Astrocyte (in vitro differentiated cells and primary cell): ENCODE data around the gene TIMELESS. TPM values are rescaled to one million over a fixed set of nuclear protein-coding genes. Genes with fewer than 3 reads are reported as not detected.

Experiments
- DNase-seq: peaks from one replicate; pipeline ENCODE4 v3.0.0-alpha.2; 2010; ENCODE audit warnings: low read depth
- FAIRE-seq: peaks from 2 replicates; lab custom pipeline; 2011; peaks lifted over from hg19 to GRCh38; lab: Jason Lieb, UNC
- H2AFZ ChIP-seq: 2 replicates; pipeline ENCODE4 v1.6.0; 2012; ENCODE audit warnings: low read depth, low read length, inconsistent platforms
- H3K27ac ChIP-seq: 2 replicates; pipeline ENCODE4 v1.5.1; 2011; ENCODE audit warnings: low read depth, low read length, inconsistent platforms
- H3K27me3 ChIP-seq: 2 replicates; pipeline ENCODE4 v1.6.0; 2011; ENCODE audit warnings: low read length, inconsistent platforms; ENCODE audit not compliant: insufficient read depth
- H3K36me3 ChIP-seq: 2 replicates; pipeline ENCODE4 v1.5.1; 2011; ENCODE audit warnings: low read length, inconsistent platforms; ENCODE audit not compliant: insufficient read depth
- H3K4me1 ChIP-seq: 2 replicates; pipeline ENCODE4 v1.5.1; 2011; ENCODE audit warnings: low read length, inconsistent platforms; ENCODE audit not compliant: insufficient read depth
- H3K4me2 ChIP-seq: 2 replicates; pipeline ENCODE4 v1.6.0; 2012; ENCODE audit warnings: low read length, inconsistent platforms
- H3K4me3 ChIP-seq: 2 replicates; pipeline ENCODE4 v1.5.1; 2011; ENCODE audit warnings: low read depth, mild to moderate bottlenecking, low read length, inconsistent platforms; ENCODE audit not compliant: insufficient read depth
- H3K79me2 ChIP-seq: 2 replicates; pipeline ENCODE4 v1.6.0; 2012; ENCODE audit warnings: mild to moderate bottlenecking, low read length, inconsistent platforms; ENCODE audit not compliant: insufficient read depth
- H3K9ac ChIP-seq: 2 replicates; pipeline ENCODE4 v1.6.0; 2012; ENCODE audit warnings: mild to moderate bottlenecking, low read length, inconsistent platforms
- H3K9me3 ChIP-seq: 2 replicates; pipeline ENCODE4 v1.5.1; 2012; ENCODE audit warnings: low read depth, mild to moderate bottlenecking, low read length, inconsistent platforms; ENCODE audit not compliant: insufficient read depth
- H4K20me1 ChIP-seq: 2 replicates; pipeline ENCODE4 v1.6.0; 2012; ENCODE audit warnings: low read length, inconsistent platforms; ENCODE audit not compliant: insufficient read depth
- H3K27ac Mint-ChIP-seq: one replicate; pipeline ENCODE4 v1.8.0; 2021; ENCODE audit warnings: mild to moderate bottlenecking, mixed read lengths; ENCODE audit not compliant: unreplicated experiment
- H3K27me3 Mint-ChIP-seq: one replicate; pipeline ENCODE4 v1.8.0; 2021; ENCODE audit warnings: low read depth, mixed read lengths; ENCODE audit not compliant: unreplicated experiment
- H3K36me3 Mint-ChIP-seq: one replicate; pipeline ENCODE4 v1.8.0; 2021; ENCODE audit warnings: low read depth, mixed read lengths; ENCODE audit not compliant: unreplicated experiment
- H3K4me1 Mint-ChIP-seq: one replicate; pipeline ENCODE4 v1.8.0; 2021; ENCODE audit warnings: low read depth, mixed read lengths; ENCODE audit not compliant: unreplicated experiment
- H3K4me3 Mint-ChIP-seq: one replicate; pipeline ENCODE4 v1.8.0; 2021; ENCODE audit warnings: mild to moderate bottlenecking, moderate library complexity, mixed read lengths; ENCODE audit not compliant: unreplicated experiment
- H3K9me3 Mint-ChIP-seq: one replicate; pipeline ENCODE4 v1.8.0; 2021; ENCODE audit warnings: mild to moderate bottlenecking, mixed read lengths; ENCODE audit not compliant: unreplicated experiment
- CTCF ChIP-seq: IDR thresholded peaks from 2 replicates; pipeline ENCODE4 v1.5.1; 2011; ENCODE audit warnings: low read depth, mild to moderate bottlenecking, inconsistent platforms, low read length, moderate library complexity; ENCODE audit not compliant: insufficient read depth
- EZH2 ChIP-seq: IDR thresholded peaks from 2 replicates; pipeline ENCODE4 v1.6.1; 2012; ENCODE audit warnings: mild to moderate bottlenecking, low read length, inconsistent platforms; ENCODE audit not compliant: insufficient read depth
- total RNA-seq: library from RNA; stranded (reverse); gene quantifications from 2 replicates; pipeline ENCODE4 v1.2.1, GENCODE V29; 2021

The TIMELESS gene
- total RNA-seq, 1 donor from 2014 or later: 8.5 TPM

- H3K27me3 Mint-ChIP-seq: no peaks in the 10 kb centered on the region
Observed at GRCh38 chr12:56461235-56462159, 12.3 kb upstream of the TIMELESS start.

GRCh38 chr12:56457817-56458216, 8.6 kb upstream of the TIMELESS start:
- no peaks in the 10 kb centered on the region for H4K20me1 ChIP-seq
- FAIRE-seq (no peak), DNase-seq (no peak)
- TF ChIP-seq CTCF: no peak
- TF ChIP-seq EZH2: no peak
- H3K27ac Mint-ChIP-seq: no peak overlapping the region
- peaks cover 2% of the 10 kb centered on the region for H3K36me3 Mint-ChIP-seq
- H3K9me3 ChIP-seq: no peaks in the 10 kb centered on the region
- no peak overlapping the region for H3K4me3 Mint-ChIP-seq
- H3K27ac ChIP-seq: no peak overlapping the region
- H3K4me3 ChIP-seq: no peak overlapping the region
- no peaks in the 10 kb centered on the region for H3K36me3 ChIP-seq
- H2AFZ ChIP-seq: no peak overlapping the region
- no peak overlapping the region for H3K9ac ChIP-seq
- H3K9me3 Mint-ChIP-seq: no peaks in the 10 kb centered on the region
- H3K4me2 ChIP-seq: no peak overlapping the region
- H3K4me1 ChIP-seq: no peaks in the 10 kb centered on the region
- no peaks in the 10 kb centered on the region for H3K79me2 ChIP-seq
- peaks cover 4% of the 10 kb centered on the region for H3K27me3 ChIP-seq
- H3K4me1 Mint-ChIP-seq: peaks cover 2% of the 10 kb centered on the region
- peaks cover 20% of the 10 kb centered on the region for H3K27me3 Mint-ChIP-seq

More at GRCh38 chr12:56461235-56462159, 12.3 kb upstream of the TIMELESS start:
- H3K9me3 Mint-ChIP-seq: no peaks in the 10 kb centered on the region
- Histone ChIP-seq H4K20me1 (no peaks in the 10 kb centered on the region), H3K27me3 (no peaks in the 10 kb centered on the region), H3K9ac (peak overlapping the region; percentile 39), H3K27ac (peak overlapping the region; percentile 11), H3K4me1 (peaks cover 2% of the 10 kb centered on the region), H3K9me3 (no peaks in the 10 kb centered on the region), H3K79me2 (no peaks in the 10 kb centered on the region), H3K4me2 (no peak overlapping the region), H3K4me3 (no peak overlapping the region), H2AFZ (no peak overlapping the region), H3K36me3 (no peaks in the 10 kb centered on the region)
- FAIRE-seq (no peak), DNase-seq (peak; percentile 10)
- peak overlapping the region; percentile 41 for H3K27ac Mint-ChIP-seq
- no peak overlapping the region for H3K4me3 Mint-ChIP-seq
- peaks cover 2% of the 10 kb centered on the region for H3K4me1 Mint-ChIP-seq
- TF ChIP-seq EZH2 (no peak), CTCF (no peak)
- H3K36me3 Mint-ChIP-seq: no peaks in the 10 kb centered on the region

- no peak within 1 kb of the TSS for H3K9ac ChIP-seq
- no peak within 1 kb of the TSS for H3K4me3 Mint-ChIP-seq
- no peaks in the 10 kb centered on the region for H3K36me3 ChIP-seq
- peaks cover 3% of the 10 kb centered on the region for H3K4me1 ChIP-seq
- H3K36me3 Mint-ChIP-seq: peaks cover 3% of the 10 kb centered on the region
- no peak within 1 kb of the TSS for H3K27ac Mint-ChIP-seq
- H3K9me3 Mint-ChIP-seq: no peaks in the 10 kb centered on the region
- H3K4me1 Mint-ChIP-seq: peaks cover 4% of the 10 kb centered on the region
- H3K27ac ChIP-seq: no peak within 1 kb of the TSS
- H2AFZ ChIP-seq: no peak within 1 kb of the TSS
- no peaks in the 10 kb centered on the region for H4K20me1 ChIP-seq
- no peak within 1 kb of the TSS for H3K4me2 ChIP-seq
- no peak for DNase-seq
- peaks cover 4% of the 10 kb centered on the region for H3K27me3 ChIP-seq
- FAIRE-seq: no peak
- no peak for TF ChIP-seq CTCF
- no peak for TF ChIP-seq EZH2
- no peaks in the 10 kb centered on the region for H3K9me3 ChIP-seq
- no peak within 1 kb of the TSS for H3K4me3 ChIP-seq
- no peaks in the 10 kb centered on the region for H3K79me2 ChIP-seq
- H3K27me3 Mint-ChIP-seq: peaks cover 24% of the 10 kb centered on the region
Observed at GRCh38 chr12:56454557-56454956, 5.3 kb upstream of the TIMELESS start, which contains the start of gene MIP. MIP (minus strand) TSS chr12:56454657; CDS start chr12:56454613, 44 bp downstream.
